ENCODE results near the gene ALDOB.

The ALDOB gene

GRCh38 chr9:101375546-101375945 is 60.0 kb downstream of the ALDOB start:
- no peak overlapping the region for H3K27ac ChIP-seq
- no peak for TF ChIP-seq CTCF (conservative IDR thresholded peaks at IDR 0.05)

GRCh38 chr9:101372327-101373118 is 63.1 kb downstream of the ALDOB start:
- TF ChIP-seq CTCF (conservative IDR thresholded peaks at IDR 0.05): no peak
- H3K27ac ChIP-seq: no peak overlapping the region

GRCh38 chr9:101371813-101372212 is 63.8 kb downstream of the ALDOB start:
- no peak overlapping the region for H3K27ac ChIP-seq
- TF ChIP-seq CTCF (conservative IDR thresholded peaks at IDR 0.05): no peak

Measured in VCaP (cell line).